ENCODE measurements around the gene KIAA1217. TPM values are rescaled to one million over a fixed set of nuclear protein-coding genes. Genes with fewer than 3 reads are reported as not detected.
A peak's percentile ranks its signal among the peaks of the same experiment; 100 is the strongest.

KIAA1217 gene
- total RNA-seq, 1 experiment from 2014 or later: 18.6 TPM

DNA sequence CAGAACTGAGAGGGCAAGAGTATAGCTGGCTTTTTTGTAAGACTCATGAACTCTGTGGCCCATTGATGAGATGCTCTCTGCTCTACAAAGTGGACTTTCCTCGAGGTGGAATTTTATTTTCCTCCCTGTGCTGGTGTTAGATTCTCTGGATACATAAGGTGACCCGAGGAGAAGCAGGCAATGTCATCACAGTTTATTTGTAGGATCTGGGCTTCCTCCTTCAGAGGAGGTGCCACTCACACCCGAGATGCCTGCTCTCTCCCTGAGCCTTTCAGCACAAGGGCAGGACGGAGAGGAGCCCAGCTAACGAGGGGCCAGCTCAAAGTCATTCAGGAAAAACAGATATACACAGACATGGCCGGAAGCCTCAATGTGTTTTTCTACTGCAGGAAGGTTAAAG, 103.0 kb downstream of the KIAA1217 start:
- Histone ChIP-seq H3T11ph (ENCODE audit: low read length) (no peak overlapping the region), H3K27me3 (ENCODE audit: insufficient read depth, low read length) (no peaks in the 10 kb centered on the region), H3K18ac (ENCODE audit: insufficient read length, low read depth, low read length) (no peak overlapping the region), H3K9ac (ENCODE audit: extremely low read depth, insufficient read length, low read length) (no peak overlapping the region), H4K91ac (ENCODE audit: insufficient read length, low read depth, low read length) (no peak overlapping the region), H4K20me1 (ENCODE audit: control insufficient read depth, insufficient read depth, insufficient read length) (no peaks in the 10 kb centered on the region), H3K14ac (ENCODE audit: insufficient read depth, low read length) (no peak overlapping the region), H3K4ac (ENCODE audit: low read depth, low read length) (no peak overlapping the region), H3K9me3 (ENCODE audit: control insufficient read depth, low read depth, low read length) (no peaks in the 10 kb centered on the region), H3K56ac (ENCODE audit: insufficient read length, low read depth, low read length) (no peak overlapping the region), H3K23ac (ENCODE audit: insufficient read length, low read depth, low read length) (no peak overlapping the region), H3K27ac (ENCODE audit: insufficient read length, low read depth, low read length) (no peak overlapping the region), H2BK12ac (ENCODE audit: insufficient read length, low read depth, low read length) (no peak overlapping the region), H3K23me2 (ENCODE audit: insufficient read length, low read depth, low read length, poor library complexity, severe bottlenecking) (no peaks in the 10 kb centered on the region), H2AFZ (ENCODE audit: low read length) (no peak overlapping the region), H2BK120ac (ENCODE audit: low read depth, low read length, poor library complexity, severe bottlenecking) (no peak overlapping the region), H3K79me1 (ENCODE audit: insufficient read depth, low read depth, low read length, poor library complexity, severe bottlenecking) (no peaks in the 10 kb centered on the region), H2AK5ac (ENCODE audit: insufficient read length, low read length) (no peak overlapping the region), H2BK5ac (ENCODE audit: insufficient read length, low read length) (no peak overlapping the region), H3K4me2 (ENCODE audit: insufficient read depth, insufficient read length, low read length) (no peak overlapping the region), H3K4me1 (ENCODE audit: insufficient read depth, low read length) (no peaks in the 10 kb centered on the region), H2BK15ac (ENCODE audit: low read depth, low read length) (no peak overlapping the region), H4K5ac (ENCODE audit: insufficient read length, low read depth, low read length) (no peak overlapping the region), H3K79me2 (ENCODE audit: insufficient read depth, low read length) (no peaks in the 10 kb centered on the region), H2BK20ac (ENCODE audit: low read depth, low read length, poor library complexity, severe bottlenecking) (no peak overlapping the region), H4K8ac (replicated peaks; ENCODE audit: insufficient read length, low read depth, low read length) (no peak overlapping the region)
- Mint-ChIP-seq H3K9me3 (no peaks in the 10 kb centered on the region), H3K36me3 (ENCODE audit: insufficient read depth in 1 of 3, low read depth in 3 of 3) (peaks cover 0 to 5% (median 0%) of the 10 kb centered on the region in 3 experiments; a peak in 3 of 7 replicates), H3K27ac (peak overlapping the region in 1 of 3 experiments; percentile 75; a peak in 1 of 7 replicates), H3K27me3 (ENCODE audit: low read depth) (no peaks in the 10 kb centered on the region), H3K4me3 (no peak overlapping the region), H3K4me1 (peaks cover 18 to 25% of the 10 kb centered on the region in 2 experiments)
- no CpG with 5 or more reads among the region's 6 CpGs for WGBS (ENCODE audit: extremely low coverage, insufficient read length, low lambda C conversion rate)
- no peak for DNase-seq
- TF ChIP-seq, protein P1, sequence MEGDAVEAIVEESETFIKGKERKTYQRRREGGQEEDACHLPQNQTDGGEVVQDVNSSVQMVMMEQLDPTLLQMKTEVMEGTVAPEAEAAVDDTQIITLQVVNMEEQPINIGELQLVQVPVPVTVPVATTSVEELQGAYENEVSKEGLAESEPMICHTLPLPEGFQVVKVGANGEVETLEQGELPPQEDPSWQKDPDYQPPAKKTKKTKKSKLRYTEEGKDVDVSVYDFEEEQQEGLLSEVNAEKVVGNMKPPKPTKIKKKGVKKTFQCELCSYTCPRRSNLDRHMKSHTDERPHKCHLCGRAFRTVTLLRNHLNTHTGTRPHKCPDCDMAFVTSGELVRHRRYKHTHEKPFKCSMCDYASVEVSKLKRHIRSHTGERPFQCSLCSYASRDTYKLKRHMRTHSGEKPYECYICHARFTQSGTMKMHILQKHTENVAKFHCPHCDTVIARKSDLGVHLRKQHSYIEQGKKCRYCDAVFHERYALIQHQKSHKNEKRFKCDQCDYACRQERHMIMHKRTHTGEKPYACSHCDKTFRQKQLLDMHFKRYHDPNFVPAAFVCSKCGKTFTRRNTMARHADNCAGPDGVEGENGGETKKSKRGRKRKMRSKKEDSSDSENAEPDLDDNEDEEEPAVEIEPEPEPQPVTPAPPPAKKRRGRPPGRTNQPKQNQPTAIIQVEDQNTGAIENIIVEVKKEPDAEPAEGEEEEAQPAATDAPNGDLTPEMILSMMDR (conservative IDR thresholded peaks at IDR 0.05): no peak

Data from H9 (cell line).